HG03095 (cell line): ENCODE results near the gene CACNA1A.
"Not testable (repeated sequence)": the region's sequence is repeated elsewhere in the genome, so short reads cannot be mapped to it uniquely, and the experiment has no call there.

Experiments
- ATAC-seq: cut with Tn5 transposase; IDR thresholded peaks from one replicate; pipeline ENCODE4 v1.9.1; 2021; ENCODE audit warnings: moderate library complexity; ENCODE audit not compliant: unreplicated experiment

Gene CACNA1A

DNA sequence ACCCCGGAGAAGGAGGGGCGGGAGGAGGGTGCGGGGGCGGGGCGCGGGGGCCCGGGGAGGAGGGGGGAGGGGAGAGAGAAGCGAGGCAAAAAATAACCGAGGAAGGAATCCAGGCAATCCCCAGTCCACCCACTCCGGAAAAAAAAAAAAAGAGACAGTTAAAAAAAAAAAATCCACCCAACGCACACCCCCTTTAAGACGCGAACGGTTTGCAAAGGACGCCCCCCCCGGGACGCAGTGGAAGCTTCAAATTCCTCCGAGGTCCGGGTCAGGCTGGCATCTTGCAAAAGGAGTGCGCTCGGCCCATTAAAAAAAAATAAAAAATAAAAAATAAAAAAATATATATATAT, at the start of gene CACNA1A:
Gene CACNA1A, minus strand, starts transcription at position 9 of the 350 bp plus-strand sequence. CDS start 255 bp downstream, outside the sequence.
- no peak for ATAC-seq

DNA sequence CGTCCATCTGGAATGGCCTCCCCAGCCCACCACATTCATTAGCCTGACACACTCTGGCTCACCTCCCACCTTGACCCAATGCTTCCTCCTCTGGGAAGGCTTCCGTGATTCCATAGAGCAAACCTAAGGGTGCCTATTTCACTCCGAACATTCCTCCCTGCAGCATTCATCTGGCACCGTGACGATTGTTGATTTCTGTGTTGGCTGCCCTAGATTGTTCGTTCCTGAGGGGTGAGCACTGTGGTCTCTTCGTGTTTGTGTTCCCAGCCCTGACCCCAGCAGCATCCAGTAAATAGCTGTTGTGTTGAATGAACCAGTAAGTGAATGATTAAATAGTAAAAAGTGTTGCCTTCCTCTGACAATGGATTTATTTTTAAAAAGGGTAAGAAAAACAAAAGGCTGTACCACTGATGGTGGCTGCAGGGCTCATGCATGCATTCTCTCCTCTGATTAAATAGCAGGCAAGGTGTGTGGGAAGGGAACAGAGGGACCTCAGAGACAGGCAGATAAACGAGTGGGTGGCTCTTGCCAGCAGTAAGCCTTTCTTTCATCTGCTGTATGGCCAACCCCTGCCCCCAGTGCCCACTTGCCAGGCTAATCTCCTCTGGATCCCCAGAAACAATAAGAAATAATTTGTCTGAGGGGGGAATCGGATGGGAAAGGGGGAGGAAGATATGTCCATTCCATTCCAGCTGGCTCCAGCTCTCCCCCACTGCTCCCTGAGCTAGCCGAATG, 48.4 kb upstream of the CACNA1A start:
- ATAC-seq: no peak

DNA sequence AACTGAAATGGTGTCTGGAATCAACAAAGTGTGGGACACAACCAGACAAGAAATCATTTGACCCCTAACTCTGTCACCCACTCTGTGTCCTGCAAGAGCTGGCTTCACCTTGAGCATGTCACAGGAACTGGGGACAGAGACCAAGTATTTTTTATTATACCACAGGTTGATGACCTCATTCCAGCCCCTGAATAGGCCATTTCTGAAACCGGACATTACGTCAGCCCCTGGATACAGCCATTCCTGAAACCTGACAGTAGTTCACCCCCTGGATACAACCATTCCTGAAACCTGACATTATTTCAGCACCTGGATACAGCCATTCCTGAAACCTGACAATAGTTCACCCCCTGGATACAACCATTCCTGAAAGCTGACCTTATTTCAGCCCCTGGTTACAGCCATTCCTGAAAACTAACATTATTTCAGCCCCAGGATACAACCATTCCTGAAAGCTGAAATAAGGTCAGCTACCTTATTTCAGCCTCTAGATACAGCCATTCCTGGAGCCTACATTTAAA, 47.7 kb upstream of the CACNA1A start:
- ATAC-seq: no peak

DNA sequence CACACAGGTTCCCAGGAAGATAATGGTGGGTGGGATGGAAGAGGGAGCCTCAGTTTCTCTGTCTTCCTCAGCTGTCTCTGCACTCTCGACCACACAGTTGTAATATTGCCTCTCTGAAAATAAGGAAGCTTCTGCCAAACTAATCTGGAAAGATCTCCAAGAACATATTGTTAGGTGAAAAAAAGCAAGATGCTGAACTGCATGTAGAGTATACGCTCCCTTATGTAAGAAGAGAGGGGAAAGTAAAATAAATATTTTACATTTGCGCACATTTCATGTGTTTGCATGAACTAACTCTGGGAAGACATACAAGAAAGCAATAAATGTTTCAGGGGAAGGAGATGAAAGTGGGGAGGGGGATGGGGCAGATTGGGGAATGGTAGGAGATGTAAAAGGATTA, 41.9 kb upstream of the CACNA1A start:
- no peak for ATAC-seq

DNA sequence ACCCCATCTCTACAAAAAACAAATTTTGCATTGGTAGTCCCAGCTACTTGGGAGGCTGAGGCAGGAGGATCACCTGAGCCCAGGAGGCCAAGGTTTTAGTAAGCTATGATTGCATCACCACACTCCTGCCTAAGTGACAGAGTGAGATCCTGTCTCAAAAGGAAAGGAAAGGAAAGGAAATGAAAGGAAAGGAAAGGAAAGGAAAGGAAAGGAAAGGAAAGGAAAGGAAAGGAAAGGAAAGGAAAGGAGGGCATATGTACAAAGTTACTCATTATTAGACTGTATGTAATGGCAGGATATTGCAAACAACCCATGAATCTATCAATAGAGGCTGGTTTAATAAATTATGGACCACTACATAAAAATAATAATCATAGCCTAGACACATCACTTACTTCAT, 40.8 kb upstream of the CACNA1A start:
- ATAC-seq: no peak

DNA sequence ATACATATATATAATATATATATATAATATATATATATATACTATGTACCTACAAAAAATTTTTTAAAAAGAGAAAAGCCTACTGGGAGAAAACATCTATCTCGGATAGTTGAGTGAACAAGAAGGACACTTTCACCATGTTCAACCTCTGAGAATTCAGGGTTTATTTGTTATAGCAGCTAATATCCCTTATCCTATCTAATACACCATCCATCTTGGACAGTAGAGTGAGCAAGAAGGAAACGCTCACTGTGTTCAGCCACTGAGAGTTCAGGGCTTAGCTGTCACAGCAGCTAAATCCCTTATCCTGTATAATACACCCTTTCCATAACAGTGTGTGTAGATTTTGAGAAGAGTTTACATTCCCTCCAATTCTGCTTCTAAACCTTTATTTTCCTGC, 38.1 kb upstream of the CACNA1A start:
- ATAC-seq: no peak

DNA sequence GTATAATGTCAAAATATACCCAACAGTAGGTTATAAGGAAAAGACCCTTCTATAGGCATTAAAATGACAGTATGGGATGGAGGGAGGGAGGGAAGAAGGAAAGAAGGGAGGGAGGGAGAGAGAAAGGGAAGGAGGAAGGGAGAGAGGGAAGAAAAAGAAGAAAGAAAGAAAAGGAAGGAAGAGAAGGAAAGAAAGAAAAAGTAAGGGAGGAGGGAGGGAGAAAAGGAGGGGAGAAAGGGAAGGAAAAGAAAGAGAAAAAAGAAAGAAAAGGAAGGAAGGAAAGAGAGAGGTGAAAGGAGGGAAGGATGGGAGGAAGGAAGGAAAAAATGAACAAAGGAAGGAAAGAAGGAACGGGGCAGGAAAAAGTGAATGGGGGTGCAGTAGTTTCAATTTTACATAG, 35.3 kb upstream of the CACNA1A start:
- ATAC-seq: no peak

DNA sequence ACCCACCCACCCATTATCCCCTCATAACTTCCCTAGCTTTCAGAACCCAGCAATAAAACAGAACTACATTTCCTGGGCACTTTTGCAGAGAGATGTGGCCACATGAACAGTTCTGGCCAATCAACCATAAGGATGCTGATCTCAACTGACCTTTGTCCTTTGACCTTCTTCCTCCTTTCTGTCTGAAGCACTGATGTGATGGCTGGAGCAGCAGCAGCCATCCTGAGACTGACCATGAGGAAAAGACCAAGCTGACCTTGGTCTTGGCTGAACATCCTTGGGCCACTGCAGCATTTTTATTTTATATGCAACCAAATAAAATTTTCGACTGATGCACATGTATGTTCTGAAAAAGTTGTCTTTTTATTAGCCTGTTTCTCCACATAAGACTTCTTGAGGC, 33.1 kb upstream of the CACNA1A start:
- ATAC-seq: no peak

DNA sequence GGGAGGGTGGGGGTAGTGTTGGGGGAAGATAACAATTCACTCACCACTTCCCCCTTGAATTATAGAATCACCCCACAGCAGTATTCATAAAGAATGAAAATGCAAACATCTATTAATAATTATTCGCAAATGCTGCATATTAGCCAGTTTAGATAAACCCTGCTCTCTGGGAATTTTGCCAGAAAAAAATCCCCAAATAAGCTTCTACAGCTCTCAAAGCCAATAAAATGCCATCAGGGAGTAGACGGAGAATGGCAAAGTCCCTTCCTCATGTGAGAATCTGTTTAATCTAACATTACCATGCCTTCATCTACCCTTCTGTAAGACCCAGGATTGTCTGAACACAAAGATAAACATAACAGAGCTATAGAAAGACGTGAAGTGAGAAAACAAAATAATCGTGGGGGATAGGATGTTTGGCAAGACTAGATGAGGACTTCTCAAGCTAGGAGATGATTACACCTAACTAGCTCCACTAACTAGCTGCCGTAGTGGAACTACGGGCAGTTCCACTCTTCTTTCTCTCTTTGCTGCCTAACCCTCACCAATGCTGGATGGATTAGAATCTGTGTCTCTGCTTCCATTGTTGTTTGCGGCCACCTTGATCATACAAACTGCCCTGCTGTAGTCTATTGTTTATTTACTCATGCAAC, 32.4 kb upstream of the CACNA1A start:
- ATAC-seq: no peak

DNA sequence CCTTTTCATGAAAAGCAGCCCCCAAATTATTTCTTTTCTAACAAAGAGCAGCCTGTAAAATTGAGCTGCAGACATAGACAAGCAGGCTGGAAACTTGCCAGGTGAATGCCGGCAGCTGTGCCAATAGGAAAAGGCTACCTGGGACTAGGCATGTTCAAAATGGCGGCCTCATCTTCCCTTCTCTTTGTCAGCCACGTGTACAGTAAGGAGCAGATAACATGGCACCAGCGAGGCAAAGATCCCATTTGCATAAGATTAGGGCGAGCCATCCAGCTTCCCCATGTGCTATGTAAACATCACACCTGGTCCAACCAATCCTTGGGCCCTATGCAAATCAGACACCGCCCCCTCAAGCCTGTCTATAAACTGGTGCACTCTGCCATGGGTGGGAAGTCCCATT, 31.2 kb upstream of the CACNA1A start:
- no peak for ATAC-seq

DNA sequence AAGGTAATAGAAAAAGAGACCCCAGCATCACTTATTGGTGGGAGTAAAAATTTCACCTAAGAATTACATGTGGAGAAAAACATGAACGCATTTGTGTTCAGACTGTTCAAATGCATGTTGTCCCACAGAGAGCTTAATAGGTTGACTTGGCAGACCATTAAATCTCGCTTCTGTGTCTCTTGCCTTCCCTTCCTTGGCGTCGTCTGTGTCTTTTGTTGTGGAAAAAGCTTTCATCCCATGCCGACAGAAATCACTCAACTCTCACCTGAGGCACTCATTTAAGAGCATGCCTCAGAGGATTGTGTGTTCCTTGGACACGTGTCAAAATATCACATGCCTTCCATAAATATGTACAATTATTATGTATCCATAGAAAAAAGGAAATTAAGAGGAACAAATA, 24.4 kb upstream of the CACNA1A start:
- no peak for ATAC-seq

DNA sequence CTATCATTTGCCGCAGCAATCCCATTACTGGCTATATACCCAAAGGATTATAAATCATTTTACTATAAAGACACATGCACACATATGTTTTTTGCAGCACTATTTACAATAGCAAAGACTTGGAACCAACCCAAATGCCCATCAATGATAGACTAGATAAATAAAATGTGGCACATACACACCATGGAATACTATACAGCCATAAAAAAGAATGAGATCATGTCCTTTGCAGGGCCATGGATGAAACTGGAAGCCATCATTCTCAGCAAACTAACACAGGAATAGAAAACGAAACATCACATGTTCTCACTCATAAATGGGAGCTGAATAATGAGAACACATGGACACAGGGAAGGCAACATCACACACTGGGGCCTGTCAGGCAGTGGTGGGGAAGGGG, 23.4 kb upstream of the CACNA1A start:
- ATAC-seq: not testable (repeated sequence)

DNA sequence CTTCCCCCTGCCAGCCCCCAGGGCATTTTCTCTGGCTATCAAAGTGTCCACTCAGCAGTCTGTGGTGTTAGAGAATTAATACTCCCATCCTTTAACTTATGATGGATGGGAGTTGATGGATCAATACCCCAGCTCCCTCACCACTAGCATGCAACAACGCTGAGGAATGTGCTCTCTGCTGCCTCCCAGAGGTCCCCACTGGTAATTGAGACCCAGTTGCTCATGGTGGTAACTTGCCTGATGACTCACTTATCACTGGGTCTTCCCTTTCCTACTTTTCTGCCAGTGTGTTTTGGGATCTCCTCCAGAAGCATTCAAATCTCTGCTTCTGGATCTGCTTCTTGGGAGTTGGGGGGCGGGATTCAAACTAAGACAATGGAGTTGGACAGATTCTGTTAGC, 20.3 kb upstream of the CACNA1A start:
- ATAC-seq: no peak

DNA sequence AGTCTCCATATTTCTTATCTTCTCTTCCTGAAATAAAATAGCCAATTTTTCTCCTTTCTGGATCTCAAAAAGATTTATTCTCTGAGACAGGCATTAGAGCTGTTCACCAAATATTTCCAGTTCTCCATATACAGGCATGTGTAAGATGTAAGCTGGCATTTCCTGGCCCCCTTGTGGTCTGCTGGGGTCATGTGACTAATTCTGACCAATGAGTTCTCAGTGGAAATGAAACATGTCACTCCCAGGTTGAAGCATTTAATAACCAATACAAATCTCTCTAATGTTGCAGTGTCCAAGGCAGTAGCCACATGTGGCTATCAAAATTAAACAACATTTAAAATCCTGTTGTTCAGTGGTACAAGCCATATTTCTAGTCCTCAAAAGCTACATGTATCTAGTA, 14.8 kb upstream of the CACNA1A start:
- no peak for ATAC-seq

DNA sequence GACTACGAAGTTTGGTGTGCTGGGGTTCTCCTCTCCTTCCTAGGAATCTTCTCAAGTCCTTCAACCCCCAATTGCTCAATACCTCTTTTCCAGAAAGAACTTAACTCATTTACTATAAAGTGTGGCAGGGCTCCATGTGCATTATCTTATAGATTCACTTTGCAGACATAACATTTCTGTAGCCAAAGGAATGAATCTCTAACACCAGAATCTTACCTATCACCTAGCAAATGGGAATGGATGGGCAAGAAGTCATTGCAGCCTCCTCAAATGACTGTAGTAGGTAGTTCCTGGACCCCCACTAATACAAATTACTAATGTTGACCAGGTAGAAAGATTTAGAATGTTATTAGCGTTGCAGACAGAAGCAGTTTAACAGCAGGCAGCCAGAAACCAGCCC, 5.7 kb upstream of the CACNA1A start:
- ATAC-seq: no peak

DNA sequence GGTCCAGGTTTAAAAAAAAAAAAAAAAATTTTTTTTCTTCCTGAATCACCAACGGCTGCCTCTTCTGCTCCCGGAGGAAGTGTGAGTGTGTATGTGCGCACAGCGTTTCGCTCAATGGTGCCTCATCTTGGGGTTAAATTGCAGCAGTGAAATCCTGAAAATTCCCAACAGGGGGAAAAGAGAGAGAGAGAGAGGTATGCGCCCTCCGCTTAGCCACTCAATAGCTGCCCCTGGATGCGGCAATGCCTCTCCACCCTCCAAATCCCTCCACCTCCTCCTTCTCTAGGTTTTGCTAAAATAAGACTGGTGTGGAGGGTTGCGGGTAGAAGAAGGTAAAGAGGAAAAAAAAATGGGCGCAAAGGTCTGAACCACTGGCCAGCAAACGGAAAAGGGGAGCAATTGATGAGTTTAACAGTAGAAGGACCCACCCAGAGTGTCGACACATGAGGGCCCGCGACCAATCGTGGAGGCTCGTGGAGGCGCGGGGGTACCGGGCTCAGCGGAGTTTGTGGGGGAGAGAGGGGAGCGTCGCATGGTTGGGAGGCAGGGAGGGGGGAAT, 853 bp upstream of the CACNA1A start:
- ATAC-seq: no peak

DNA sequence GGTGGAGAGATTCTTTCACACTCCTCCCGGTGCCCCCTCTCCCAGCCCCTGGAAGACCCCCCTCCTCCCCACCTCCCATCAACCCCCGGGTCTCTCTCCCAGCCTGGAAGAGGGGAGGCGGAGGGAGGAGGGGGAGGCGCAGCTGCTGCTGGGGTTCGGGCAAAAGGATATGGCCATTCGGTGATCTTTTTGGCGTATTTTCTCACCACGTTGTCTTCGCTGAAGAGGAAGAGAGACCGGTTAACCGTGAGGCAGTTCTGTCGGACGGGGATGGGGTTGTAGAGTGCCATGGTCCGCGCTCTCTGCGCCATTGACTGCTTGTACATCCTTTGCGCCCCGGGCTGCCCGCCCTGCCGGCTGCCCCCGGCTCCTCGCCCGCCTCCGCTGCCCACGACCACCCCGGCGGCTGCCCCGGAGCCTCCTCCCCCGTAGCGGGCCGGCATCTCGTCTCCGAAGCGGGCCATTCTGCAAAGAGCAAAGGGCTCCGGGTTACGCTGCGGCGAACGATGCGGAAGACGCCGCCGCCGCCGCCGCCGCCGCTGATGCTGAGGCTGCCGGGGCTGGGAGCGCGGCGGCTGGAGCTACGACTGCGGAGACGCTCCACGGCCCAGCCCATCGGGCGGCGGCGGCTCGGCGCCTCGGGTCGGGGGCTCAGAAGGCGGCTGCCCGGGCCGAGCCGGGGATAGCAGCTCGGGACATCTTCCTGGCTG, 363 bp downstream of the CACNA1A start:
- ATAC-seq: no peak

DNA sequence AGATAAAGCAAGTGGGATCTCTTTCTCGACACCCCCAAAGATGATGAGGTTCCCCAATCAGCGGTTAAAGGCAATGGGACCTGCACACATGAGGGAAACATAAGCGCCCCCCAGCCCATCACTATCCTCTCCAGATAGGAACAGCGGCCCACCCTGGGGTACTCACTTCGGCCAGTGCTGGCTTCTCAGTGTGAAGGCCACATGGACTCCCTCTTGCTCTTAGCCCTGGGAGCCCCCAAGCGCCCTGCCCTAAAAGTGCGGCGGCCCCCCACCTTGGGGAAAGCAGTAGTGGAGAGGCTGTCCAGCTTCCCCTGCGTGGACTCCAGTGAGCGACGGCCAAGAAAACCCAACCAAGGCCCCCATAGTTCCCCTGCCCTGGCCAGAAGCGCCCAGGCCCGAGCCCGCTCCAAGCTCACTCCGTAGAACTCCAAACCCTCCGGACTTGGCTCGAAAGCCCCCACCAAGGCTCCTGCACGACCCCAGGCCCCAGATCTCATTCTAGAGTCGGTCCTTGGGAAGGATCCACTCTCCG, 1.0 kb downstream of the CACNA1A start:
- ATAC-seq: no peak

DNA sequence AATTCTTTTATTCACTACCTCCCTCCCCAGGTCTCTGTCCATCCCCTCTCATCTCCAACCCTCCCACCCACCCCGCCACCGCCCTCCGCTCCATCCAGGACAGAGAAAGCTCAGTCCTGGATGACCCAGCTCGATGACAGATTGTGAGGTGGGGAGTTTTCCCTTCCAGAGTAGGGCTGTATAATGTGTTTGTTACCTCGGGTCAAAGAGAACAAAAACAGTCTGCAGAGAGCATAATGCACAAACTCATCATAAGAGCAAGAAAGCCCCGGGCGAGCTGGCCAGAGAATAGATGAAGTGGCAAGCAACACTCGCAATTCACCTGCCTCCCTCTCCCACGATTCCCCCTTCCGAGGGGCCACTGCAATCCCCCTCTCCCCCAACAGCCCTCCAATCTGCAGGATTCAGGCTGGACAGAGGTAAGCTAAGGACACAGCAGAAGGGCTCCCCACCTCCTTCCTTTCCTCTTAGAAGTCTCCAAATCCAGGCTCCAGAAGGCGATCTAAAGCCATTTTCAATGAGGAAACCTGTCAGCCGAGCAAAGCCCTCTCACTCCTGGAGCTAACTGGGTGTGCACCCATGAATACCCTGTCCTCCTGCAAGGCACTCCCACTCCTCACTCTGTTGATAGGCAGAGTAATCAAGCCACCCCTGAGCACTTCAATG, 2.6 kb downstream of the CACNA1A start:
- no peak for ATAC-seq

DNA sequence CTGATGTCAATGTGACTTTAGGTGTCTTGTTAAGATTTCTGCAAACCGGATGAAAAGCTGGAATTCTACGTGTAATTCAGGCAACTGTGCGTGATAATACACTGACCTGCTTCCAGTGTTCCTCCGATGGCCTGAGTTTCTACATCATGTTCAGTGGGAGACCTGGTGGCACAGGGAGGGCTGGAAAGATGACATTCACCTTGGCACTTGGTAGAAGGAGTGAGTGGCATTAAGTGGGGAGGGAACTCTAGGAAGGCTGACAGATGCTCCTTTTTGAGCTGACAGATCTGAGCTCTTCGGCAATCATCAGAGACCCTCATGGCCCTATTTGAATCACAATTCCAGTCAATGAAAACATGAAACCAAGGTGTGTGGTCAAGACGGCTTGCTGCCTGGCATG, 4.0 kb downstream of the CACNA1A start:
- ATAC-seq: no peak

DNA sequence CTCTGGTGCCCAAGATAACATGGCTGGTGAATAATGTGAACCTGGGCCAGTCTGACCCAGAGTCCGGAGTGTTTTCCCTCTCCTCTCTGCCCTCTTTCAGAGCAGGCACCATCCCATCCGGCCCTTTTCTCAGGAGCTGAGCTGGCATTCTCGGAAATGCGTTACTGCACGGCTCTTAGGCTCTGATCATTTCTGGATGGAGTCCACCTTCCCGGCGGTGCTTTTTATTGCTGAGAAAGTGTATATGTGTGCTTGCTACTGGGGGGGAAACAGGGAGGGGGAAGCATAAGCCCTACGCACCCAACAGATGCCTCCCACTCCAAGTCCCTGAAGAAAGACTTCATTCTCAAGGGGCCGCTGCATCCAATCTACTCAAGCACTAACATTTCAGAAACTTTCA, 6.6 kb downstream of the CACNA1A start:
- no peak for ATAC-seq
